Measurements from ENCODE around the gene BRPF1.

- TF ChIP-seq, protein P1, sequence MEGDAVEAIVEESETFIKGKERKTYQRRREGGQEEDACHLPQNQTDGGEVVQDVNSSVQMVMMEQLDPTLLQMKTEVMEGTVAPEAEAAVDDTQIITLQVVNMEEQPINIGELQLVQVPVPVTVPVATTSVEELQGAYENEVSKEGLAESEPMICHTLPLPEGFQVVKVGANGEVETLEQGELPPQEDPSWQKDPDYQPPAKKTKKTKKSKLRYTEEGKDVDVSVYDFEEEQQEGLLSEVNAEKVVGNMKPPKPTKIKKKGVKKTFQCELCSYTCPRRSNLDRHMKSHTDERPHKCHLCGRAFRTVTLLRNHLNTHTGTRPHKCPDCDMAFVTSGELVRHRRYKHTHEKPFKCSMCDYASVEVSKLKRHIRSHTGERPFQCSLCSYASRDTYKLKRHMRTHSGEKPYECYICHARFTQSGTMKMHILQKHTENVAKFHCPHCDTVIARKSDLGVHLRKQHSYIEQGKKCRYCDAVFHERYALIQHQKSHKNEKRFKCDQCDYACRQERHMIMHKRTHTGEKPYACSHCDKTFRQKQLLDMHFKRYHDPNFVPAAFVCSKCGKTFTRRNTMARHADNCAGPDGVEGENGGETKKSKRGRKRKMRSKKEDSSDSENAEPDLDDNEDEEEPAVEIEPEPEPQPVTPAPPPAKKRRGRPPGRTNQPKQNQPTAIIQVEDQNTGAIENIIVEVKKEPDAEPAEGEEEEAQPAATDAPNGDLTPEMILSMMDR (conservative IDR thresholded peaks at IDR 0.05; ENCODE audit: low read length) = no peak
- no peak for TF ChIP-seq EZH2phosphoT487 (IDR thresholded peaks at IDR 0.05; ENCODE audit: borderline replicate concordance)
Measured at GRCh38 chr3:9762871-9763270, 31.3 kb downstream of the BRPF1 start.

Data from Loucy (cell line).